ENCODE measurements around the gene WFIKKN1. TPM values are rescaled to one million over a fixed set of nuclear protein-coding genes. Genes with fewer than 3 reads are reported as not detected.

The WFIKKN1 gene
- total and polyA plus RNA-seq, 10 donors = 0.15 to 1.8 (median 0.94) TPM

DNA sequence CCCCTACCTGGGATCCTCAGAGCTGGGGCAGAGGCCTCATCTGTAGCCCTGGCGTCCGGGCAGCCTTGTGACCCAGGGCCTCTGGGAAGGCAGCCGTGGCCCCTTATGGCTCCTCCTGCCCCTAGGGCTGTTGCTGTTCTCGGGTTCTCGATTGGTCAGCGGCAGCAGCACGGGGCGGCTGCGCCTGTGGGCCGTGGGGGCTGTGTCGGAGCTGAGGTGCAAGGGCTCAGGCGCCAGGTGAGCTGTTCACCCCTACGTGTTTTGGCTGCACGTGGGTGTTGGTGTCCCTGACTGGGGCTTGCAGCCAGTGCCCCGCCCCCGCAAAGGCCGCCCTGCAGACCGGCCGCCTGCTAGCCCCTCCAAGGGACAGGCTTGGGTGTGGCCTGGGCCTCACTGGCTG, 31.3 kb downstream of the WFIKKN1 start:
- DNase-seq = no peak
- no peaks in the 10 kb centered on the region for H3K27me3 ChIP-seq (replicated peaks in 1 of 7)
- H3K4me1 ChIP-seq = peaks cover 10 to 31% (median 20%) of the 10 kb centered on the region in 6 donors
- TF ChIP-seq CTCF (IDR thresholded peaks at IDR 0.05 in 8 of 11, conservative IDR thresholded peaks at IDR 0.05 in 3 of 11) (no peak), POLR2AphosphoS5 (IDR thresholded peaks at IDR 0.05) (no peak), POLR2A (IDR thresholded peaks at IDR 0.05) (no peak)
- peaks cover 0 to 17% (median 0%) of the 10 kb centered on the region in 6 donors for H3K36me3 ChIP-seq
- intact Hi-C loops (cut with DNase I; ENCODE audit: low total_unique reads) = no loop called here
- no peak overlapping the region for H3K27ac ChIP-seq
- H3K4me3 ChIP-seq = no peak overlapping the region
- H3K9me3 ChIP-seq = no peaks in the 10 kb centered on the region
- WGBS, 5 donors = 94 to 97% (median 95%) methylated on average over 9 to 19 of the region's 19 CpGs

DNA sequence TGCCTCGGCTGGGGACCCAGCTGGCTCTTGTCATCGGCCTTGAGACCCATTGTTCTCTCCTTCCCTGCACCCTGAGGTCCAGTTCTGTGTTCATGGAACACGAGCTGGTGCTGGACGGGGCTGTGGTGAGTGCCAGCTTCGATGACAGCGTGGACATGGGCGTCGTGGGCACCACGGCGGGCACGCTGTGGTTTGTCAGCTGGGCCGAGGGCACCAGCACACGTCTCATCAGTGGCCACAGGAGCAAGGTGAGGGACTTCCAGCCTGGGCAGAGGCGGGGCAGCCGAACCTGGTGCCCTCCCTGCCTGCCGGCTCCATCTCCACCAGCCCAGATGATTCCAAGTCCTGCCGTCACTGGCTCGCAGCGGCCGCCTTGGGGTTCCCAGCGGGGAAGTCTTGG, 31.8 kb downstream of the WFIKKN1 start:
- peaks cover 0 to 12% (median 0%) of the 10 kb centered on the region in 6 donors for H3K36me3 ChIP-seq
- intact Hi-C loops (cut with DNase I; ENCODE audit: low total_unique reads) = no loop called here
- DNase-seq = no peak
- H3K27me3 ChIP-seq (replicated peaks in 1 of 7) = no peaks in the 10 kb centered on the region
- H3K27ac ChIP-seq = no peak overlapping the region
- no peak for TF ChIP-seq POLR2AphosphoS5 (IDR thresholded peaks at IDR 0.05)
- no peak for TF ChIP-seq POLR2A (IDR thresholded peaks at IDR 0.05)
- TF ChIP-seq CTCF (IDR thresholded peaks at IDR 0.05 in 8 of 11, conservative IDR thresholded peaks at IDR 0.05 in 3 of 11) = no peak
- no peaks in the 10 kb centered on the region for H3K9me3 ChIP-seq
- H3K4me1 ChIP-seq = peaks cover 15 to 36% (median 25%) of the 10 kb centered on the region in 6 donors
- no peak overlapping the region for H3K4me3 ChIP-seq
- WGBS, 5 donors = 87 to 95% (median 94%) methylated on average over 10 to 21 of the region's 21 CpGs

GRCh38 chr16:666572-666971, 35.8 kb downstream of the WFIKKN1 start:
- intact Hi-C loops (cut with DNase I; ENCODE audit: low total_unique reads) = no loop called here
- Histone ChIP-seq H3K4me1 (peaks cover 14 to 43% (median 28%) of the 10 kb centered on the region in 6 donors), H3K27ac (peak overlapping the region in 1 of 8 donors; percentile 94), H3K27me3 (replicated peaks in 1 of 7) (no peaks in the 10 kb centered on the region), H3K9me3 (no peaks in the 10 kb centered on the region), H3K36me3 (peaks cover 0 to 26% (median 22%) of the 10 kb centered on the region in 6 donors), H3K4me3 (no peak overlapping the region)
- TF ChIP-seq CTCF (IDR thresholded peaks at IDR 0.05 in 8 of 11, conservative IDR thresholded peaks at IDR 0.05 in 3 of 11) (no peak), POLR2A (IDR thresholded peaks at IDR 0.05) (no peak), POLR2AphosphoS5 (IDR thresholded peaks at IDR 0.05) (no peak)
- DNase-seq = no peak
- WGBS, 5 donors = 89 to 96% (median 92%) methylated on average over 11 to 13 of the region's 13 CpGs

DNA sequence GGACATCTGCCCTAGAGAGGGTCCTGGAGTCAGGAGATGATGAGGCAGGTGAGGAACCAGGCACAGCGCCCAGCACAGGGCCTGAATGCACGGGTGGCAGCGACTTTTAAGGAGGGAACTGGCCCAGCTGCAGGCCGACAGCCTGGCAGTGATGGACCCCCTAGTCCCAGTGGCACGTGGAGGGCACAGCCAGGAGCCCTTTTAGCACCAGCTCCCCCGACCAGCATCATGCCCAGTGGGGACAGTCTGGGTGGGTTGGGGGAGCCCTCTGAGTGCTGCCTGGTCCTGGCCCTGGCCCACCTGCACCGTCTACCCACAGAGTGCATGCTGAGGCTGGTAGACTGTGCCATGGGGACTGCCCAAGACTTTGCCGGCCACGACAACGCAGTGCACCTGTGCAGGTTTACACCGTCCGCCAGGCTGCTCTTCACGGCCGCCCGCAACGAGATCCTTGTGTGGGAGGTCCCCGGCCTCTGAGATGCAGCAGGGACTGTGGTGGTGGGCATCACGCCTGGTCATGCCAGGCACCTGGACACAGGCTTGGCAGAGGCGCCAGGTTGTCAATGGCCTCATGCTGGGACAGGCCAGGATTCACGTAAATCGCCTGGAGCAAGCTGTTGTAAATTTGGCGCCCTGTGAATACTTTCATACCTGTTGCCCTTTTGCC, 36.5 kb downstream of the WFIKKN1 start:
- Histone ChIP-seq H3K9me3 (no peaks in the 10 kb centered on the region), H3K27ac (peak overlapping the region; percentile 75 to 94 (median 90)), H3K27me3 (replicated peaks in 1 of 7) (no peaks in the 10 kb centered on the region), H3K4me1 (peaks cover 14 to 39% (median 27%) of the 10 kb centered on the region in 6 donors), H3K36me3 (peaks cover 0 to 33% (median 29%) of the 10 kb centered on the region in 6 donors), H3K4me3 (peak overlapping the region in 6 of 8 donors; percentile 70 to 99 (median 92))
- DNase-seq = peak; percentile 88
- 83 to 90% (median 89%) methylated on average over 6 to 22 of the region's 22 CpGs for WGBS, 5 donors
- intact Hi-C loops (cut with DNase I; ENCODE audit: low total_unique reads) = no loop called here
- no peak for TF ChIP-seq POLR2AphosphoS5 (IDR thresholded peaks at IDR 0.05)
- no peak for TF ChIP-seq POLR2A (IDR thresholded peaks at IDR 0.05)

Measured in spleen (tissue), 11 donors.